Fibroblast of lung (primary cell): ENCODE data around the gene ECE2.

Experiments
- EZH2 ChIP-seq: IDR thresholded peaks from 2 replicates; pipeline ENCODE4 v1.5.1; 2012; ENCODE audit warnings: low read length, control low read depth, mild to moderate bottlenecking; ENCODE audit errors: missing control alignments
- TF ChIP-seq, protein P1 (sequence below), 2 donors: IDR thresholded peaks in 1 of 2; conservative IDR thresholded peaks in 1 of 2; 1 replicate in 1 of 2; 2 replicates in 1 of 2; pipeline ENCODE4 v1.5.1; 2011 to 2012; ENCODE audit warnings: low read length in 2 of 2, control low read depth in 1 of 2, inconsistent platforms in 1 of 2, low read depth in 1 of 2, mild to moderate bottlenecking in 1 of 2

DNA sequence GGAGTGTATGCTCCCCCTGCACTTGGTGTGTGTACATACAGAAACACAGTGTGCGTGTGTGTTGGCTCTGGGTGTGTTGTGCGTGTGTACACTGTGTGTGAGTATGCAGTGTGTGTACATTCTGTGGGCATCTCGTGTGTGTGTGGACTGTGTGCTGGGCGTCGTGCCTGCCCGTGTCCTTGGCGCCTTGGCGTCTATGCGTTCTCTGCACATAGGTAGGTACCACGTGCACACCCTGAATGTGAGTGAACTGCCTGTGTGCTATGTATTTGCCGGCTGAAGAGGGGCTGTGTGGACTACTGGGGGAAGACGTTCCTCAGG is 481 bp upstream of the ECE2 start:
- peak; percentile 97 for TF ChIP-seq EZH2
- TF ChIP-seq, protein P1, sequence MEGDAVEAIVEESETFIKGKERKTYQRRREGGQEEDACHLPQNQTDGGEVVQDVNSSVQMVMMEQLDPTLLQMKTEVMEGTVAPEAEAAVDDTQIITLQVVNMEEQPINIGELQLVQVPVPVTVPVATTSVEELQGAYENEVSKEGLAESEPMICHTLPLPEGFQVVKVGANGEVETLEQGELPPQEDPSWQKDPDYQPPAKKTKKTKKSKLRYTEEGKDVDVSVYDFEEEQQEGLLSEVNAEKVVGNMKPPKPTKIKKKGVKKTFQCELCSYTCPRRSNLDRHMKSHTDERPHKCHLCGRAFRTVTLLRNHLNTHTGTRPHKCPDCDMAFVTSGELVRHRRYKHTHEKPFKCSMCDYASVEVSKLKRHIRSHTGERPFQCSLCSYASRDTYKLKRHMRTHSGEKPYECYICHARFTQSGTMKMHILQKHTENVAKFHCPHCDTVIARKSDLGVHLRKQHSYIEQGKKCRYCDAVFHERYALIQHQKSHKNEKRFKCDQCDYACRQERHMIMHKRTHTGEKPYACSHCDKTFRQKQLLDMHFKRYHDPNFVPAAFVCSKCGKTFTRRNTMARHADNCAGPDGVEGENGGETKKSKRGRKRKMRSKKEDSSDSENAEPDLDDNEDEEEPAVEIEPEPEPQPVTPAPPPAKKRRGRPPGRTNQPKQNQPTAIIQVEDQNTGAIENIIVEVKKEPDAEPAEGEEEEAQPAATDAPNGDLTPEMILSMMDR (conservative IDR thresholded peaks at IDR 0.05 in 1 of 2, IDR thresholded peaks at IDR 0.05 in 1 of 2; ENCODE audit: low read depth in 1 of 2, low read length in 2 of 2) = no peak
